Panc1 (cell line): ENCODE results near the gene CPLANE2. TPM values are rescaled to one million over a fixed set of nuclear protein-coding genes. Genes with fewer than 3 reads are reported as not detected.

Source experiments
- ATAC-seq: fragments of 200-7000 bp; cut with Tn5 transposase; 2 replicates; pipeline ENCODE4 v1.9.1; 2020; ENCODE audit warnings: mild to moderate bottlenecking, moderate library complexity
- BruUV-seq: library from RNA; stranded (reverse); fragments of 400-500 nt; replicated peaks from 2 replicates; lab custom pipeline; 2021; lab: Mats Ljungman, UMichigan
- CTCF ChIA-PET: fragments of 300-600 bp; sonication (Branson Sonifier 250); formaldehyde crosslinking; loops from one replicate; lab custom pipeline; 2022; ENCODE audit warnings: antibody characterized with exemption; lab: Charles Lee
- POLR2A ChIA-PET: fragments of 300-600 bp; sonication (Branson Sonifier 250); formaldehyde crosslinking; loops from one replicate; lab custom pipeline; 2022; ENCODE audit warnings: antibody characterized with exemption; lab: Charles Lee
- DNase-seq: peaks from one replicate; pipeline ENCODE4 v3.0.0-alpha.2; 2010; ENCODE audit warnings: low read depth, low spot score
- H3K27ac ChIP-seq: 2 replicates; pipeline ENCODE4 v1.5.1; 2011; ENCODE audit warnings: mild to moderate bottlenecking, low read length, inconsistent platforms
- H3K27me3 ChIP-seq: fragments of 200-500 bp; sonication (Bioruptor generic); 2 replicates; pipeline ENCODE4 v1.6.0; 2014; ENCODE audit warnings: low read length, inconsistent platforms; ENCODE audit not compliant: control insufficient read depth, insufficient read depth
- H3K36me3 ChIP-seq: fragments of 200-500 bp; sonication (Bioruptor generic); 2 replicates; pipeline ENCODE4 v1.5.1; 2014; ENCODE audit warnings: inconsistent platforms, mild to moderate bottlenecking, low read length, moderate library complexity; ENCODE audit not compliant: control insufficient read depth, insufficient read depth
- H3K4me1 ChIP-seq: 2 replicates; pipeline ENCODE4 v1.5.1; 2011; ENCODE audit warnings: inconsistent platforms, mild to moderate bottlenecking, low read length, moderate library complexity; ENCODE audit not compliant: control insufficient read depth, insufficient read depth
- H3K4me3 ChIP-seq, 2 experiments: 2 replicates each; pipeline ENCODE4 v1.5.1; 2011 to 2012; ENCODE audit warnings: low read depth in 2 of 2, low read length in 2 of 2, mild to moderate bottlenecking in 2 of 2, inconsistent platforms in 1 of 2, moderate library complexity in 1 of 2
- H3K9me3 ChIP-seq: fragments of 200-500 bp; sonication (Bioruptor generic); 2 replicates; pipeline ENCODE4 v1.5.1; 2014; ENCODE audit warnings: low read depth, mild to moderate bottlenecking, inconsistent platforms, low read length, moderate library complexity; ENCODE audit not compliant: control insufficient read depth, insufficient read depth
- CTCF ChIP-seq: fragments of 450-650 bp; IDR thresholded peaks from 2 replicates; pipeline ENCODE4 v1.5.1; 2017; ENCODE audit warnings: mild to moderate bottlenecking
- POLR2AphosphoS5 ChIP-seq: IDR thresholded peaks from 2 replicates; pipeline ENCODE4 v1.6.1; 2012; ENCODE audit warnings: mild to moderate bottlenecking, low read depth, low read length, moderate library complexity
- REST ChIP-seq, 2 experiments: IDR thresholded peaks; 2 replicates each; pipeline ENCODE4 v1.6.1; 2011 to 2012; ENCODE audit warnings: low read depth in 2 of 2, control low read depth in 1 of 2, low read length in 1 of 2, mild to moderate bottlenecking in 1 of 2, moderate library complexity in 1 of 2; ENCODE audit not compliant: insufficient read depth in 1 of 2
- SIN3A ChIP-seq: IDR thresholded peaks from 2 replicates; pipeline ENCODE4 v1.6.1; 2012; ENCODE audit warnings: low read depth, mild to moderate bottlenecking, low read length, moderate library complexity, borderline replicate concordance; ENCODE audit not compliant: insufficient read depth
- TCF7L2 ChIP-seq: IDR thresholded peaks from 2 replicates; pipeline ENCODE4 v1.6.1; 2011; ENCODE audit warnings: mild to moderate bottlenecking, low read depth, low read length, inconsistent platforms
- in situ Hi-C: cut with HindIII; loops from 2 replicates; pipeline ENCODE4 v1.10.0; 2016; ENCODE audit warnings: low sequenced_read_pairs, low pct_unique_long_range_greater_than_20kb
- intact Hi-C: fragments of 100-400 bp; cut with micrococcal nuclease; formaldehyde crosslinking; loops from one replicate; pipeline ENCODE4 v1.10.0; 2022; ENCODE audit not compliant: unreplicated experiment
- total RNA-seq: library from RNA; stranded (reverse); gene quantifications from one replicate; pipeline ENCODE4 v1.2.1, GENCODE V29; 2021; ENCODE audit not compliant: unreplicated experiment

Gene CPLANE2
- total RNA-seq, 1 experiment from 2014 or later = 17.8 TPM

- in situ Hi-C loops = no loop called here
These were observed 53.0 kb downstream of the CPLANE2 start for GRCh38 chr1:16183765-16184556.

GRCh38 chr1:16183179-16183578, 53.8 kb downstream of the CPLANE2 start:
- TF ChIP-seq TCF7L2 = no peak
- TF ChIP-seq SIN3A = no peak
- TF ChIP-seq REST (IDR thresholded peaks at IDR 0.05; ENCODE audit: insufficient read depth in 1 of 2, low read depth in 2 of 2, low read length in 1 of 2) = no peak
- no peak for TF ChIP-seq CTCF
- no peak for TF ChIP-seq POLR2AphosphoS5
- CTCF ChIA-PET = no interaction called here
- Histone ChIP-seq H3K36me3 (no peaks in the 10 kb centered on the region), H3K9me3 (no peaks in the 10 kb centered on the region), H3K27ac (peak overlapping the region; percentile 99), H3K4me1 (peaks cover 89% of the 10 kb centered on the region), H3K27me3 (no peaks in the 10 kb centered on the region), H3K4me3 (no peak overlapping the region)
- no TSS peak for BruUV-seq
- ATAC-seq (peak; percentile 36), DNase-seq (no peak)
- POLR2A ChIA-PET = interaction anchor here (0.6 kb wide), 1 partner anchor 81 kb away, joined by 5 read pairs; no protein-coding TSS in a partner anchor
- intact Hi-C loops (loop anchor here (5.0 to 10.0 kb wide), 2 partner anchors 36 to 58 kb away; no protein-coding TSS in a partner anchor), in situ Hi-C loops (no loop called here)

More at GRCh38 chr1:16183765-16184556, 53.0 kb downstream of the CPLANE2 start:
- Histone ChIP-seq H3K27ac (peak overlapping the region; percentile 99), H3K36me3 (no peaks in the 10 kb centered on the region), H3K27me3 (no peaks in the 10 kb centered on the region), H3K4me3 (no peak overlapping the region), H3K4me1 (peaks cover 88% of the 10 kb centered on the region), H3K9me3 (no peaks in the 10 kb centered on the region)
- TF ChIP-seq POLR2AphosphoS5 = no peak
- no peak for TF ChIP-seq REST (IDR thresholded peaks at IDR 0.05; ENCODE audit: insufficient read depth in 1 of 2, low read depth in 2 of 2, low read length in 1 of 2)
- no peak for TF ChIP-seq SIN3A
- no peak for TF ChIP-seq CTCF
- ATAC-seq = no peak
- no TSS peak for BruUV-seq
- ChIA-PET POLR2A (no interaction called here), CTCF (no interaction called here)
- intact Hi-C loops = loop anchor here (5.0 to 10.0 kb wide), 2 partner anchors 37 to 59 kb away; no protein-coding TSS in a partner anchor
- DNase-seq = no peak
